ENCODE results near the gene SYT2. TPM values are rescaled to one million over a fixed set of nuclear protein-coding genes. Genes with fewer than 3 reads are reported as not detected.

SYT2 gene
- total RNA-seq, 1 experiment from 2014 or later: not detected

DNA sequence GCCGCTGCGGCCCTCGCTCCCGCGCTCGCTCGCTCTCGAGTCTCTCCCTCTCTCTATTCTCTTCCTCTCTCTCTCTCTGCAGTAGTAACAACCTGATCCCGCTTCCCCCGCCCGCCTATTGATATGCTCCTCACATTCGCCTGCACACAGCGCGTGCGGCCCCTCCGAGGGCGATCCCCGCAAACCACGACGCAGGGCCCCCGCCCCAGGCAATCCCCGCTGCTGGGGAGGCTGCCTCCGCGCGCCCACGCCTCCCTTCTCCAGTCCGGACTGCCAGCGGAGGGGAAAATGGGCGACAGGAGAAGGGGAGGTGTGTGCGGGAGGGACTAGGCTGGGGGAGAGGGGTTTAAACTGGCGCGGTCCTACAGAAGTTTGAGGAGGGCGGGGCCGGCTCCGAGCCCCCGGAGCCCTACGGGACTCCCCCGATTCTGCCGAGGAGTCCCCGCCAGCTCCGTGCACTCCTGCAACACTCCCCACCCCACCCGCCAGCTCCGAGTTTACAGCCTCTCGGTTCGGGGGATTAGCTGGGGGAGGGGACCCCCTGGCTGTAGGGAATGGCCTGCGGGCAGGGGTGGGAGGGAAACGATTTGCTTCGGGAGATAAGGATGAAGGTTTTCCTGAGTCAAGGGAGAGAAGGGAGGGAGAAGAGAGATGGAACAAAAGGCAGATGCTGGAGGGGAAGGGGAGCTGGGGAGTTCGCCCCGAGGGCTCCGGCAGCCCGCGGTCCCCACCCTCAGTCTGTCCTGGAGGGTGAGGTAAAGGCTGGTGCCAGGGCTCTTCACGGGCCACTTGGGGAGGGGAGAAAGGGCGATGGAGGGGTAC lies 66.6 kb downstream of the SYT2 start:
- ATAC-seq: no peak; the same call in 1 of the 2 replicates
- H3K79me2 ChIP-seq (ENCODE audit: low read length): no peaks in the 10 kb centered on the region
- H3K9me3 ChIP-seq (ENCODE audit: low read length): no peaks in the 10 kb centered on the region
- no peak overlapping the region for H3K4me2 ChIP-seq (ENCODE audit: low read length)
- no peak overlapping the region for H3K27ac ChIP-seq (ENCODE audit: low read length)
- intact Hi-C loops (cut with micrococcal nuclease): no loop called here
- no peak overlapping the region for H2AFZ ChIP-seq (ENCODE audit: low read length)
- H3F3A ChIP-seq (ENCODE audit: low read length, unreplicated experiment): no peaks in the 10 kb centered on the region
- ChIA-PET CTCF (no interaction called here), POLR2A (ENCODE audit: unreplicated experiment) (no interaction called here)
- TF ChIP-seq EZH2 (IDR thresholded peaks at IDR 0.05; ENCODE audit: low read length, unreplicated experiment): peak; percentile 82
- peak; percentile 65; the same call in 1 of the 2 replicates for TF ChIP-seq EZH2phosphoT487 (IDR thresholded peaks at IDR 0.05; ENCODE audit: borderline replicate concordance, low read length)
- TF ChIP-seq, protein P1, sequence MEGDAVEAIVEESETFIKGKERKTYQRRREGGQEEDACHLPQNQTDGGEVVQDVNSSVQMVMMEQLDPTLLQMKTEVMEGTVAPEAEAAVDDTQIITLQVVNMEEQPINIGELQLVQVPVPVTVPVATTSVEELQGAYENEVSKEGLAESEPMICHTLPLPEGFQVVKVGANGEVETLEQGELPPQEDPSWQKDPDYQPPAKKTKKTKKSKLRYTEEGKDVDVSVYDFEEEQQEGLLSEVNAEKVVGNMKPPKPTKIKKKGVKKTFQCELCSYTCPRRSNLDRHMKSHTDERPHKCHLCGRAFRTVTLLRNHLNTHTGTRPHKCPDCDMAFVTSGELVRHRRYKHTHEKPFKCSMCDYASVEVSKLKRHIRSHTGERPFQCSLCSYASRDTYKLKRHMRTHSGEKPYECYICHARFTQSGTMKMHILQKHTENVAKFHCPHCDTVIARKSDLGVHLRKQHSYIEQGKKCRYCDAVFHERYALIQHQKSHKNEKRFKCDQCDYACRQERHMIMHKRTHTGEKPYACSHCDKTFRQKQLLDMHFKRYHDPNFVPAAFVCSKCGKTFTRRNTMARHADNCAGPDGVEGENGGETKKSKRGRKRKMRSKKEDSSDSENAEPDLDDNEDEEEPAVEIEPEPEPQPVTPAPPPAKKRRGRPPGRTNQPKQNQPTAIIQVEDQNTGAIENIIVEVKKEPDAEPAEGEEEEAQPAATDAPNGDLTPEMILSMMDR (conservative IDR thresholded peaks at IDR 0.05; ENCODE audit: low read depth, low read length): no peak
- no peak overlapping the region for H3K4me3 ChIP-seq (ENCODE audit: low read length)
- H3K9ac ChIP-seq (ENCODE audit: low read length): no peak overlapping the region
- DNase-seq: no peak
- no peaks in the 10 kb centered on the region for H3K9me2 ChIP-seq (replicated peaks; ENCODE audit: low read length)
- no TSS peak for BruUV-seq (replicated peaks)
- H3K36me3 ChIP-seq (ENCODE audit: low read depth, low read length): no peaks in the 10 kb centered on the region
- H3K27me3 ChIP-seq (ENCODE audit: low read length): peaks cover 24% of the 10 kb centered on the region
- no peaks in the 10 kb centered on the region for H4K20me1 ChIP-seq (ENCODE audit: low read length)
- H3K4me1 ChIP-seq (ENCODE audit: insufficient read depth, low read length): no peaks in the 10 kb centered on the region

DNA sequence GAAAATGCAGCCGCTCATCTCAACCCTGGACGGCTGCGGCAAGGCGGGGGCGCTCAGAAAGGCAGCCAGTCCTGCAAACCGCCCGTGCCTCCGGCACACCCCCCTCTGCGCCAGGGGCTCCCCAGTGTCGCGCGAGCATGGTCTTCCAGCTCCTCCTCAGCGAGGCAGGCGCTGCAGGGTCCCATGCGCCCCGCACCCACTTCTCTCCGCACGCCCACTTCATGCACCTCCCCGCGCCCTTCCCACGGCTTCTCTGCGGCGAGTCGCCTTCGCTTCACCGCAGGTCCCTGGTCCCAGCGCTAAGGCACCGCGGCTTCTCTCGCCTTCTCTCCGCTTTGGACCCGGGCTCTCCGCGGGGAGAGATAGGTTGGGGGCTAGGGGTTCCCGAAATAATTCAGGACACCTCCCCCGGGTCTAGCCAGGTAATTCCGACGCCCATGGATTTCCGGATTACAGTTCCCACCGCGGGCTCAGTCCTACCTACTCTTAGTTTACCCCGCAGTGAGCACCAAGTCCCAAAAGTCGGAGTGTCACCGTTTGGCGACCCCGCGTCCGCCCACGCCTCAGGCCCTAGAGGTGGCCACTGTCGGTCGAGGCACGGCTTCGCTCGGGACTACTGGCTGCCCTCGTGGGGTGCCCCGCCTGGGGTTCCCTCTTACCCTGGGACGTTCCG lies 67.5 kb downstream of the SYT2 start:
- H3K4me3 ChIP-seq (ENCODE audit: low read length): no peak overlapping the region
- intact Hi-C loops (cut with micrococcal nuclease): no loop called here
- no peak overlapping the region for H3K4me2 ChIP-seq (ENCODE audit: low read length)
- H3K4me1 ChIP-seq (ENCODE audit: insufficient read depth, low read length): no peaks in the 10 kb centered on the region
- H3K27me3 ChIP-seq (ENCODE audit: low read length): peaks cover 24% of the 10 kb centered on the region
- H3F3A ChIP-seq (ENCODE audit: low read length, unreplicated experiment): no peaks in the 10 kb centered on the region
- H3K9me2 ChIP-seq (replicated peaks; ENCODE audit: low read length): no peaks in the 10 kb centered on the region
- BruUV-seq (replicated peaks): no TSS peak
- DNase-seq (no peak), ATAC-seq (peak; percentile 27; the same call in 1 of the 2 replicates)
- ChIA-PET POLR2A (ENCODE audit: unreplicated experiment) (no interaction called here), CTCF (no interaction called here)
- H4K20me1 ChIP-seq (ENCODE audit: low read length): no peaks in the 10 kb centered on the region
- H3K9ac ChIP-seq (ENCODE audit: low read length): no peak overlapping the region
- H2AFZ ChIP-seq (ENCODE audit: low read length): no peak overlapping the region
- TF ChIP-seq, protein P1 (conservative IDR thresholded peaks at IDR 0.05; ENCODE audit: low read depth, low read length): no peak
- TF ChIP-seq EZH2phosphoT487 (IDR thresholded peaks at IDR 0.05; ENCODE audit: borderline replicate concordance, low read length): no peak
- TF ChIP-seq EZH2 (IDR thresholded peaks at IDR 0.05; ENCODE audit: low read length, unreplicated experiment): peak; percentile 41
- H3K36me3 ChIP-seq (ENCODE audit: low read depth, low read length): no peaks in the 10 kb centered on the region
- H3K79me2 ChIP-seq (ENCODE audit: low read length): no peaks in the 10 kb centered on the region
- no peaks in the 10 kb centered on the region for H3K9me3 ChIP-seq (ENCODE audit: low read length)
- no peak overlapping the region for H3K27ac ChIP-seq (ENCODE audit: low read length)

DNA sequence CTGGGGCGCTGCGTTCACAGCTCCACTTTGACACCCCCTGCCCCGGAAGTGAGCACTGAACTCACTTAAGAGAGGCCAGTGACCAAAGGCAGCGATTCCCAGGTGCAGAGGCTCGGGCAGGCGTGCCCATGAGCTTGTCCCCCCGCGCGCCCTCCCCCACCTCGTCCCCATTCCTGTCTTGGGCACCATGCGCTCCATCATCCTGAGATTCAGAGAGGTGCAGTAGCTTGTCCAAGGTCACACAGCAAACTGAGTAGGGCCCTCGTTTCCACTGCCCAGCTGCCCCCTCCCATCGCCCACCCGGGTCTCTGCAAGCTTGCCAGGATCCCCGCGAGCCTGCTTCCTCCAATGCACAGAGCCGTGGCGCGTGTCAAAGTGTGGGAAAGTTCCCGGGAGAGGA lies 68.0 kb downstream of the SYT2 start:
- CTCF ChIA-PET: no interaction called here
- TF ChIP-seq EZH2 (IDR thresholded peaks at IDR 0.05; ENCODE audit: low read length, unreplicated experiment): no peak
- no peak for TF ChIP-seq EZH2phosphoT487 (IDR thresholded peaks at IDR 0.05; ENCODE audit: borderline replicate concordance, low read length)
- TF ChIP-seq, protein P1 (conservative IDR thresholded peaks at IDR 0.05; ENCODE audit: low read depth, low read length): no peak
- Histone ChIP-seq H3K9me3 (ENCODE audit: low read length) (no peaks in the 10 kb centered on the region), H3K27me3 (ENCODE audit: low read length) (peaks cover 24% of the 10 kb centered on the region), H3K4me3 (ENCODE audit: low read length) (no peak overlapping the region), H3K79me2 (ENCODE audit: low read length) (no peaks in the 10 kb centered on the region), H3F3A (ENCODE audit: low read length, unreplicated experiment) (no peaks in the 10 kb centered on the region), H3K9ac (ENCODE audit: low read length) (no peak overlapping the region), H3K36me3 (ENCODE audit: low read depth, low read length) (no peaks in the 10 kb centered on the region), H2AFZ (ENCODE audit: low read length) (no peak overlapping the region), H3K27ac (ENCODE audit: low read length) (no peak overlapping the region), H3K4me1 (ENCODE audit: insufficient read depth, low read length) (no peaks in the 10 kb centered on the region), H3K4me2 (ENCODE audit: low read length) (no peak overlapping the region), H3K9me2 (replicated peaks; ENCODE audit: low read length) (no peaks in the 10 kb centered on the region), H4K20me1 (ENCODE audit: low read length) (no peaks in the 10 kb centered on the region)
- no TSS peak for BruUV-seq (replicated peaks)
- intact Hi-C loops (cut with micrococcal nuclease): no loop called here
- ATAC-seq: no peak
- DNase-seq: no peak
- POLR2A ChIA-PET (ENCODE audit: unreplicated experiment): no interaction called here

Data from PC-3 (cell line).